CD4-positive, alpha-beta T cell treated with Interleukin-4 for 4 hours (primary cell): ENCODE results near the gene MAGEE1.

ENCODE experiments used
- DNase-seq: peaks from one replicate; pipeline ENCODE4 v3.0.0-alpha.2; 2020

Gene MAGEE1

GRCh38 chrX:76427560-76428242 lies at the start of gene MAGEE1:
Gene MAGEE1 (plus strand): TSS chrX:76427710. CDS start chrX:76427931, 221 bp downstream.
- DNase-seq, result peak; percentile 82

GRCh38 chrX:76398970-76399369 lies 28.5 kb upstream of the MAGEE1 start:
- DNase-seq, result no peak

GRCh38 chrX:76407795-76408194 lies 19.7 kb upstream of the MAGEE1 start:
- DNase-seq, result no peak

GRCh38 chrX:76420237-76420636 lies 7.3 kb upstream of the MAGEE1 start:
- DNase-seq, result peak; percentile 5

- peak; percentile 39 for DNase-seq
Measured at GRCh38 chrX:76428243-76429130, 977 bp downstream of the MAGEE1 start.

GRCh38 chrX:76433219-76433618 lies 5.7 kb downstream of the MAGEE1 start:
- DNase-seq, result no peak

- no peak for DNase-seq
Measured at GRCh38 chrX:76434103-76434741, 6.7 kb downstream of the MAGEE1 start.

GRCh38 chrX:76439188-76439587 lies 11.7 kb downstream of the MAGEE1 start:
- no peak for DNase-seq

- no peak for DNase-seq
Measured at GRCh38 chrX:76453737-76454406, 26.4 kb downstream of the MAGEE1 start.

- peak; percentile 37 for DNase-seq
Measured at GRCh38 chrX:76454456-76454927, 27.0 kb downstream of the MAGEE1 start.

GRCh38 chrX:76477353-76477752 lies 49.8 kb downstream of the MAGEE1 start:
- DNase-seq, result no peak
